ENCODE data around the gene PIP5K1C. TPM values are rescaled to one million over a fixed set of nuclear protein-coding genes. Genes with fewer than 3 reads are reported as not detected.

PIP5K1C gene
- total RNA-seq, 1 experiment from 2014 or later, result 34.0 TPM

DNA sequence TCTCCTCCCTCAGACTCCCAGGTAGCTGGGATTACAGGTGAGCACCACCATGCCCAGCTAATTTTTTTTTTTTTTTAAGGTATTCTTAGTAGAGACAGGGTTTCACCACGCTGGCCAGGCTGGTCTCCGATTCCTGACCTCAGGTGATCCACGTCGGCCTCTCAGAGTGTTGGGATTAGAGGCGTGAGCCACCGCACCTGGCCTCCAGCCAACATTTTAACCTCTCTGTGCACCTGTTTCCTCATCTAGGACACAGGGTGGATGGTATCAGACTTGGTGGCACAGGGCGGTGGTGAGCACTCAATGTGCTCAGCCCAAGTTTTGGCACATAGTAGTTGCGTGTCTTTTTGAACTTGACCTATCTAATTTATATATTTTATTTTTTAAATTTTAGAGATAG is 48.7 kb upstream of the PIP5K1C start (continued):
- TF ChIP-seq NR1H2 (CRISPR knock-in tag; IDR thresholded peaks at IDR 0.05), result no peak

DNA sequence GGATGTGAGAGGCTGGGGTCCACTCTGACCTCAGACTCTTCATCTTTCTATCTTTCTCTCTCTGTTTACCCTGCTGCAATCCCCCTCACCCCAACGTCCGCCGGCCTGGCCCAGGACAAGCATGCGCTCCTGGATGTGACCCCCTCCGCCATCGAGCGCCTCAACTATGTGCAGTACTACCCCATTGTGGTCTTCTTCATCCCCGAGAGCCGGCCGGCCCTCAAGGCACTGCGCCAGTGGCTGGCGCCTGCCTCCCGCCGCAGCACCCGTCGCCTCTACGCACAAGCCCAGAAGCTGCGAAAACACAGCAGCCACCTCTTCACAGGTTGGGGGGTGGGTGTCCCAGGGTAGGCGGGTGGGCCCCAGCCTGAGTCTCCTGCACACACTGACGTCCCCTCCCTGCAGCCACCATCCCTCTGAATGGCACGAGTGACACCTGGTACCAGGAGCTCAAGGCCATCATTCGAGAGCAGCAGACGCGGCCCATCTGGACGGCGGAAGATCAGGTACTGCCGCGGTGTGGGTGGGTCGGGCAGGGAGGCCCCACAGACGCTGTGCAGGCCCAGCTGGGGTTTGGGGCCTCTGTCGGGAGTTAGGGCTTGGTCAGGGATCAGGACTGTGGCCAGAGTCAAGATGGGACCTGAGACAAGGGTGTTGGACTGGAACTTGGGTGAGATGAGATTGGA is 46.2 kb upstream of the PIP5K1C start:
- Mint-ChIP-seq H3K4me1 (no peaks in the 10 kb centered on the region), H3K27me3 (ENCODE audit: low read depth) (no peaks in the 10 kb centered on the region), H3K27ac (no peak overlapping the region), H3K36me3 (peaks cover 9% of the 10 kb centered on the region), H3K9me3 (no peaks in the 10 kb centered on the region), H3K4me3 (no peak overlapping the region)
- POLR2A ChIA-PET, result no interaction called here
- TF ChIP-seq ZBTB21 (CRISPR knock-in tag; IDR thresholded peaks at IDR 0.05; ENCODE audit: borderline replicate concordance), result no peak
- no peak for TF ChIP-seq GRHL2 (CRISPR knock-in tag; IDR thresholded peaks at IDR 0.05; ENCODE audit: insufficient replicate concordance, severe bottlenecking)
- TF ChIP-seq FOXJ3 (CRISPR knock-in tag; IDR thresholded peaks at IDR 0.05; ENCODE audit: borderline replicate concordance), result no peak
- TF ChIP-seq SP1 (CRISPR knock-in tag; conservative IDR thresholded peaks at IDR 0.05), result no peak
- no peak for TF ChIP-seq CBFB (CRISPR knock-in tag; IDR thresholded peaks at IDR 0.05; ENCODE audit: low read depth)
- TF ChIP-seq, protein P1, sequence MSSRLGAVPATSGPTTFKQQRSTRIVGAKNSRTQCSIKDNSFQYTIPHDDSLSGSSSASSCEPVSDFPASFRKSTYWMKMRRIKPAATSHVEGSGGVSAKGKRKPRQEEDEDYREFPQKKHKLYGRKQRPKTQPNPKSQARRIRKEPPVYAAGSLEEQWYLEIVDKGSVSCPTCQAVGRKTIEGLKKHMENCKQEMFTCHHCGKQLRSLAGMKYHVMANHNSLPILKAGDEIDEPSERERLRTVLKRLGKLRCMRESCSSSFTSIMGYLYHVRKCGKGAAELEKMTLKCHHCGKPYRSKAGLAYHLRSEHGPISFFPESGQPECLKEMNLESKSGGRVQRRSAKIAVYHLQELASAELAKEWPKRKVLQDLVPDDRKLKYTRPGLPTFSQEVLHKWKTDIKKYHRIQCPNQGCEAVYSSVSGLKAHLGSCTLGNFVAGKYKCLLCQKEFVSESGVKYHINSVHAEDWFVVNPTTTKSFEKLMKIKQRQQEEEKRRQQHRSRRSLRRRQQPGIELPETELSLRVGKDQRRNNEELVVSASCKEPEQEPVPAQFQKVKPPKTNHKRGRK (CRISPR knock-in tag; IDR thresholded peaks at IDR 0.05; ENCODE audit: borderline replicate concordance), result no peak
- TF ChIP-seq, protein P2, sequence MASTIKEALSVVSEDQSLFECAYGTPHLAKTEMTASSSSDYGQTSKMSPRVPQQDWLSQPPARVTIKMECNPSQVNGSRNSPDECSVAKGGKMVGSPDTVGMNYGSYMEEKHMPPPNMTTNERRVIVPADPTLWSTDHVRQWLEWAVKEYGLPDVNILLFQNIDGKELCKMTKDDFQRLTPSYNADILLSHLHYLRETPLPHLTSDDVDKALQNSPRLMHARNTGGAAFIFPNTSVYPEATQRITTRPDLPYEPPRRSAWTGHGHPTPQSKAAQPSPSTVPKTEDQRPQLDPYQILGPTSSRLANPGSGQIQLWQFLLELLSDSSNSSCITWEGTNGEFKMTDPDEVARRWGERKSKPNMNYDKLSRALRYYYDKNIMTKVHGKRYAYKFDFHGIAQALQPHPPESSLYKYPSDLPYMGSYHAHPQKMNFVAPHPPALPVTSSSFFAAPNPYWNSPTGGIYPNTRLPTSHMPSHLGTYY (CRISPR knock-in tag; IDR thresholded peaks at IDR 0.05), result no peak
- TF ChIP-seq ZNF232 (CRISPR knock-in tag; IDR thresholded peaks at IDR 0.05), result no peak
- TF ChIP-seq, protein P3, sequence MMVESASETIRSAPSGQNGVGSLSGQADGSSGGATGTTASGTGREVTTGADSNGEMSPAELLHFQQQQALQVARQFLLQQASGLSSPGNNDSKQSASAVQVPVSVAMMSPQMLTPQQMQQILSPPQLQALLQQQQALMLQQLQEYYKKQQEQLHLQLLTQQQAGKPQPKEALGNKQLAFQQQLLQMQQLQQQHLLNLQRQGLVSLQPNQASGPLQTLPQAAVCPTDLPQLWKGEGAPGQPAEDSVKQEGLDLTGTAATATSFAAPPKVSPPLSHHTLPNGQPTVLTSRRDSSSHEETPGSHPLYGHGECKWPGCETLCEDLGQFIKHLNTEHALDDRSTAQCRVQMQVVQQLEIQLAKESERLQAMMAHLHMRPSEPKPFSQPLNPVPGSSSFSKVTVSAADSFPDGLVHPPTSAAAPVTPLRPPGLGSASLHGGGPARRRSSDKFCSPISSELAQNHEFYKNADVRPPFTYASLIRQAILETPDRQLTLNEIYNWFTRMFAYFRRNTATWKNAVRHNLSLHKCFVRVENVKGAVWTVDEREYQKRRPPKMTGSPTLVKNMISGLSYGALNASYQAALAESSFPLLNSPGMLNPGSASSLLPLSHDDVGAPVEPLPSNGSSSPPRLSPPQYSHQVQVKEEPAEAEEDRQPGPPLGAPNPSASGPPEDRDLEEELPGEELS (CRISPR knock-in tag; IDR thresholded peaks at IDR 0.05), result no peak
- TF ChIP-seq, protein P4, sequence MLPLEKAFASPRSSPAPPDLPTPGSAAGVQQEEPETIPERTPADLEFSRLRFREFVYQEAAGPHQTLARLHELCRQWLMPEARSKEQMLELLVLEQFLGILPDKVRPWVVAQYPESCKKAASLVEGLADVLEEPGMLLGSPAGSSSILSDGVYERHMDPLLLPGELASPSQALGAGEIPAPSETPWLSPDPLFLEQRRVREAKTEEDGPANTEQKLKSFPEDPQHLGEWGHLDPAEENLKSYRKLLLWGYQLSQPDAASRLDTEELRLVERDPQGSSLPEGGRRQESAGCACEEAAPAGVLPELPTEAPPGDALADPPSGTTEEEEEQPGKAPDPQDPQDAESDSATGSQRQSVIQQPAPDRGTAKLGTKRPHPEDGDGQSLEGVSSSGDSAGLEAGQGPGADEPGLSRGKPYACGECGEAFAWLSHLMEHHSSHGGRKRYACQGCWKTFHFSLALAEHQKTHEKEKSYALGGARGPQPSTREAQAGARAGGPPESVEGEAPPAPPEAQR (CRISPR knock-in tag; IDR thresholded peaks at IDR 0.05), result no peak
- no peak for TF ChIP-seq SMAD3 (CRISPR knock-in tag; IDR thresholded peaks at IDR 0.05; ENCODE audit: borderline replicate concordance)
- CTCF ChIA-PET, result interaction anchor here (0.6 to 1.5 kb wide), 3 partner anchors 15 to 283 kb away, joined by 3 to 6 read pairs (median 5); partner anchors contain the start of gene APBA3
- DNase-seq (ENCODE audit: low spot score), result no peak
- ATAC-seq, result no peak

DNA sequence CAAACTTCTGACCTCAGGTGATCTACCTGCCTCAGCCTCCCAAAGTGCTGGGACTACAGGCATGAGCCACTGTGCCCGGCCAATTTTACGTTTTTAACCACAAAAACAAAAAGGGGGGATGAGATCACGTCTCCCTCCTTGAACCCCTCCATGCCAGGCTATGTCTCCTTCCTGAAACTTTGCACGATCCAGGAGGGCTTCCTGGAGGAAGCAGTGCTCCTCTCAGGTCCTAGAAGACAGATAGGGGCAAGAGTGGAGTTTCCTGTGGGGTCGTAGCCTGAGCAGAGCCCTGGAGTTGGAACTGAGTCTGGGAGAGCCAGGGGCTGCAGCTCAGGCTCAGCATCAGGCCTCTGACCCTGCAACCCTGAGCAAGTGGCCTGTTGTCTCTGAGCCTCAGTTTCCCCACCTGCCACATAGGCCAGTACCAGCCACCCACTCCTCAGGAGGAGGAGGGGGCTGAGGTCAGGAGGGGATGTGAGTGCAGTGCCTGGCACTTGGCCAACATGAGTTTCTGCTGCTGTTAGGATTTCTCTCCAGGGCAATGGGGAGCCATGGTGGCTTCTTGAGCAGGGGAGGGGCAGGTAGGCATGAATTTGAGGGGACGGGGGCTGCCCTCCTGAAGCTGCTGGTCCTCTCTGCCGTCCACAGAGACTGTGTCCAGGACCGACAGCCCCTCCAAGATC is 45.2 kb upstream of the PIP5K1C start:
- ATAC-seq, result no peak
- ChIA-PET CTCF (no interaction called here), POLR2A (no interaction called here)
- DNase-seq (ENCODE audit: low spot score), result no peak
- H3K4me1 Mint-ChIP-seq, result no peaks in the 10 kb centered on the region
- H3K36me3 Mint-ChIP-seq, result peaks cover 7% of the 10 kb centered on the region
- no peaks in the 10 kb centered on the region for H3K9me3 Mint-ChIP-seq
- no peaks in the 10 kb centered on the region for H3K27me3 Mint-ChIP-seq (ENCODE audit: low read depth)
- H3K27ac Mint-ChIP-seq, result no peak overlapping the region
- no peak overlapping the region for H3K4me3 Mint-ChIP-seq
- TF ChIP-seq, protein P5, sequence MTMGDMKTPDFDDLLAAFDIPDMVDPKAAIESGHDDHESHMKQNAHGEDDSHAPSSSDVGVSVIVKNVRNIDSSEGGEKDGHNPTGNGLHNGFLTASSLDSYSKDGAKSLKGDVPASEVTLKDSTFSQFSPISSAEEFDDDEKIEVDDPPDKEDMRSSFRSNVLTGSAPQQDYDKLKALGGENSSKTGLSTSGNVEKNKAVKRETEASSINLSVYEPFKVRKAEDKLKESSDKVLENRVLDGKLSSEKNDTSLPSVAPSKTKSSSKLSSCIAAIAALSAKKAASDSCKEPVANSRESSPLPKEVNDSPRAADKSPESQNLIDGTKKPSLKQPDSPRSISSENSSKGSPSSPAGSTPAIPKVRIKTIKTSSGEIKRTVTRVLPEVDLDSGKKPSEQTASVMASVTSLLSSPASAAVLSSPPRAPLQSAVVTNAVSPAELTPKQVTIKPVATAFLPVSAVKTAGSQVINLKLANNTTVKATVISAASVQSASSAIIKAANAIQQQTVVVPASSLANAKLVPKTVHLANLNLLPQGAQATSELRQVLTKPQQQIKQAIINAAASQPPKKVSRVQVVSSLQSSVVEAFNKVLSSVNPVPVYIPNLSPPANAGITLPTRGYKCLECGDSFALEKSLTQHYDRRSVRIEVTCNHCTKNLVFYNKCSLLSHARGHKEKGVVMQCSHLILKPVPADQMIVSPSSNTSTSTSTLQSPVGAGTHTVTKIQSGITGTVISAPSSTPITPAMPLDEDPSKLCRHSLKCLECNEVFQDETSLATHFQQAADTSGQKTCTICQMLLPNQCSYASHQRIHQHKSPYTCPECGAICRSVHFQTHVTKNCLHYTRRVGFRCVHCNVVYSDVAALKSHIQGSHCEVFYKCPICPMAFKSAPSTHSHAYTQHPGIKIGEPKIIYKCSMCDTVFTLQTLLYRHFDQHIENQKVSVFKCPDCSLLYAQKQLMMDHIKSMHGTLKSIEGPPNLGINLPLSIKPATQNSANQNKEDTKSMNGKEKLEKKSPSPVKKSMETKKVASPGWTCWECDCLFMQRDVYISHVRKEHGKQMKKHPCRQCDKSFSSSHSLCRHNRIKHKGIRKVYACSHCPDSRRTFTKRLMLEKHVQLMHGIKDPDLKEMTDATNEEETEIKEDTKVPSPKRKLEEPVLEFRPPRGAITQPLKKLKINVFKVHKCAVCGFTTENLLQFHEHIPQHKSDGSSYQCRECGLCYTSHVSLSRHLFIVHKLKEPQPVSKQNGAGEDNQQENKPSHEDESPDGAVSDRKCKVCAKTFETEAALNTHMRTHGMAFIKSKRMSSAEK (CRISPR knock-in tag; IDR thresholded peaks at IDR 0.05; ENCODE audit: borderline replicate concordance), result no peak
- TF ChIP-seq SMAD4 (CRISPR knock-in tag; IDR thresholded peaks at IDR 0.05), result no peak
- TF ChIP-seq CREM (CRISPR knock-in tag; IDR thresholded peaks at IDR 0.05), result no peak
- TF ChIP-seq CBFB (CRISPR knock-in tag; IDR thresholded peaks at IDR 0.05; ENCODE audit: low read depth), result no peak
- TF ChIP-seq, protein P6, sequence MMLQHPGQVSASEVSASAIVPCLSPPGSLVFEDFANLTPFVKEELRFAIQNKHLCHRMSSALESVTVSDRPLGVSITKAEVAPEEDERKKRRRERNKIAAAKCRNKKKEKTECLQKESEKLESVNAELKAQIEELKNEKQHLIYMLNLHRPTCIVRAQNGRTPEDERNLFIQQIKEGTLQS (CRISPR knock-in tag; conservative IDR thresholded peaks at IDR 0.05), result no peak
- no peak for TF ChIP-seq FOXK1 (CRISPR knock-in tag; IDR thresholded peaks at IDR 0.05)
- no peak for TF ChIP-seq NFYB (CRISPR knock-in tag; conservative IDR thresholded peaks at IDR 0.05; ENCODE audit: low read depth)
- TF ChIP-seq NR1H2 (CRISPR knock-in tag; IDR thresholded peaks at IDR 0.05), result no peak
- TF ChIP-seq ZNF671 (CRISPR knock-in tag; IDR thresholded peaks at IDR 0.05), result no peak
- TF ChIP-seq GRHL2 (CRISPR knock-in tag; IDR thresholded peaks at IDR 0.05; ENCODE audit: insufficient replicate concordance, severe bottlenecking), result no peak
- TF ChIP-seq, protein P7, sequence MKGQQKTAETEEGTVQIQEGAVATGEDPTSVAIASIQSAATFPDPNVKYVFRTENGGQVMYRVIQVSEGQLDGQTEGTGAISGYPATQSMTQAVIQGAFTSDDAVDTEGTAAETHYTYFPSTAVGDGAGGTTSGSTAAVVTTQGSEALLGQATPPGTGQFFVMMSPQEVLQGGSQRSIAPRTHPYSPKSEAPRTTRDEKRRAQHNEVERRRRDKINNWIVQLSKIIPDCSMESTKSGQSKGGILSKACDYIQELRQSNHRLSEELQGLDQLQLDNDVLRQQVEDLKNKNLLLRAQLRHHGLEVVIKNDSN (CRISPR knock-in tag; IDR thresholded peaks at IDR 0.05), result no peak
